ENCODE results near the gene TSPO2.
A peak's percentile ranks its signal among the peaks of the same experiment; 100 is the strongest.
"Not testable (repeated sequence)": the region's sequence is repeated elsewhere in the genome, so short reads cannot be mapped to it uniquely, and the experiment has no call there.

TSPO2 gene

GRCh38 chr6:41042226-41043055, at the start of gene TSPO2:
TSS of gene TSPO2 (plus strand) at chr6:41042467. CDS start at chr6:41042986, 519 bp downstream.
- DNase-seq (ENCODE audit: low read depth in 2 of 2), result no peak

- DNase-seq (ENCODE audit: low read depth in 2 of 2), result no peak
These were observed 49.5 kb upstream of the TSPO2 start for GRCh38 chr6:40992746-40993145.

- no peak for DNase-seq (ENCODE audit: low read depth in 2 of 2)
These were observed 45.6 kb upstream of the TSPO2 start for GRCh38 chr6:40996591-40997233.

DNA sequence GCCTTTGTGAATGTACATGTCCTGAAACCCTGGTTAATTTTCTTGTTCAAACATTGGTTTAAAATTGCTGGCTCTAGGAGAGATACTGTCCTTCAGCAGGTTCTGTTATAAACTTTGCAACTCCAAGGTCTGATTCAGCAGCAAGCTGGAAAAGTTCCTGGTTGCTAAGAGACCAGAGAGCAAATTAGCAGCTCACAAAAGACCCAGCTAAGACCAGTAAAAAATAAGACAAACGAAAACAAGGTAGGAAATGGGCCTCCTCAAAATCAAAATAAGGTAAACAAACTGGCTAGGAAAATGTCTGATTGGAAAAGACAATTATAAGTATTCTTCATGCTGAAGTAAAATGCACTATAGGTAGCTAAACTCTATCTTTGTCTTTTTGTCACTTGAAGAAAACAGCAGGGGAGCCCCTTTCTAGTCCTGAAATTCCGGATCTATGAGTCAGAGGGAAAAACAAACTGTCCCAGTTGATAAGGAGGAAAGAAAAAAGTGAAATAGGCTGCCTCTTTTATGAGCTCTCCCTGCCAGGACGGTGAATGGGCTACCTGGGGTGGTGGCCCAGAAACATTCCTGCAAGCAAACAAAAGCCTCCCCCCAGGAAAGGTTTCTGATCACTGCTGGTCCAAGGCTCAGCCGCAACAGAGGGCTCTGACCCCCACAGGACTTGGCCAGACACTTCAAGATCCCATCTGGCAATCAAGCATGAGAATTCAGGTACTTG, 44.9 kb upstream of the TSPO2 start:
- DNase-seq (ENCODE audit: low read depth in 2 of 2), result no peak

- no peak for DNase-seq (ENCODE audit: low read depth in 2 of 2)
These were observed 43.6 kb upstream of the TSPO2 start for GRCh38 chr6:40998661-40999060.

- DNase-seq (ENCODE audit: low read depth in 2 of 2), result no peak
These were observed 42.7 kb upstream of the TSPO2 start for GRCh38 chr6:40999569-40999968.

DNA sequence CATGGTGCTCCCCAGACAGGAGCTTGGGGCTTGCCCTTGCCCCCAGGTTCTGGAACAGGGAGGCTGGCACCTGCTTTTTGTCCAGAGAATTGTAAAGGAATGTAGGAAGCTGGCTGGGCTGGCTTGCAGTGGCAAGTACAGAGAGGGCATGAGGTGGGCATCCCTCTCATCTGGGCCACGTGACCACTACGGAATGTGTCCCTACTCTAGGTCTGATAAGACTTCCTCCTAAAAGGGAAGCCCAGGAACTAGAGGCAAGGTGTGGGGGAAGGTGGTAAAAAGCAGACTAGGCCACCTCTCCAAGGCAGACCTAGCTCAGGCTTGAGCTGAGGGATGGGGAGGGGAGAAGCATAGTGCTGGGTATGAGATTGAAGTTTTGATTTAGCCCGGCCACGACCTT, 42.0 kb upstream of the TSPO2 start:
- no peak for DNase-seq (ENCODE audit: low read depth in 2 of 2)

GRCh38 chr6:41002168-41002567, 40.1 kb upstream of the TSPO2 start:
- no peak for DNase-seq (ENCODE audit: low read depth in 2 of 2)

- DNase-seq (ENCODE audit: low read depth in 2 of 2), result peak in 1 of 2 donors; percentile 15
These were observed 36.0 kb upstream of the TSPO2 start for GRCh38 chr6:41006217-41006616.

- DNase-seq (ENCODE audit: low read depth in 2 of 2), result not testable (repeated sequence)
These were observed 35.3 kb upstream of the TSPO2 start for GRCh38 chr6:41006980-41007379.

- DNase-seq (ENCODE audit: low read depth in 2 of 2), result no peak
These were observed 34.3 kb upstream of the TSPO2 start for GRCh38 chr6:41008011-41008410.

GRCh38 chr6:41009669-41010068, 32.6 kb upstream of the TSPO2 start:
- DNase-seq (ENCODE audit: low read depth in 2 of 2), result no peak

GRCh38 chr6:41011673-41012072, 30.6 kb upstream of the TSPO2 start:
- DNase-seq (ENCODE audit: low read depth in 2 of 2), result no peak

DNA sequence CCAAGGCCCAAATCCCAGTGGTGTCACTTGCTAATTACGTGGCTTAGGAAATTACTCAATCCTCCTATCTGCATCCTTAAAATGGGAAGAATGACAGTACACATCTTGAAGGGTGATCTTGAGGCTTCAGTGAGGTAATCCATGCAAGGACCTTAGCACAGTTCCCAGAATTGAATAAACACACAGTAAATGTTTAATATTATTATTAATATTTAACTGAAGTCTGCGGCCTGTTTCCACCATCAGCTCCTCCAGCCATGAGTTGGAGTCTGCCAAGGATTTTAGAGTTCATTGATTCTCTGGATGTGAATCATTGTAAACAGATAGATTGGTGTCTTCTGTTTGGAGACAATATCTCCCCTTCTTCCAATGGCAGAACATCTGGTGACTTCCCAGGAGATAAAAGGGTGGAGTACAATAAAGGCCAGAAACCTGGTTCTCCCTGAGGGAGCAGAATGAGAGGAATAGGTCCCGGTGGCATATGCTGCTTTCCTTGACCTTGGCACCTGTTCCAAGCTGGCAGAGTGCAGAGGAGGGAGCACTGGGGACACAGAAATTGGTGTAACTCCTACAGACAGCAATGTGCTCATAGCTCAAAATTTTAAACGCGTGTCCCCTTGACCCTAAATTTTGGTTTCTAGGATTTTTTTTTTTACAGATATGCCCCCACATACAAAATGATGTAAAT, 28.7 kb upstream of the TSPO2 start:
- DNase-seq (ENCODE audit: low read depth in 2 of 2), result no peak

GRCh38 chr6:41014780-41015179, 27.5 kb upstream of the TSPO2 start:
- no peak for DNase-seq (ENCODE audit: low read depth in 2 of 2)

DNA sequence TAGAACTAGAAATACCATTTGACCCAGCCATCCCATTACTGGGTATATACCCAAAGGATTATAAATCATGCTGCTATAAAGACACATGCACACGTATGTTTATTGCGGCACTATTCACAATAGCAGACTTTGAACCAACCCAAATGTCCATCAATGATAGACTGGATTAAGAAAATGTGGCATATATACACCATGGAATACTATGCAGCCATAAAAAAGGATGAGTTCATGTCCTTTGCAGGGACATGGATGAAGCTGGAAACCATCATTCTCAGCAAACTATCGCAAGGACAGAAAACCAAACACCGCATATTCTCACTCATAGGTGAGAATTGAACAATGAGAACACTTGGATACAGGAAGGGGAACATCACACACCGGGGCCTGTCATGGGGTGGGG, 26.4 kb upstream of the TSPO2 start:
- not testable (repeated sequence) for DNase-seq (ENCODE audit: low read depth in 2 of 2)

DNA sequence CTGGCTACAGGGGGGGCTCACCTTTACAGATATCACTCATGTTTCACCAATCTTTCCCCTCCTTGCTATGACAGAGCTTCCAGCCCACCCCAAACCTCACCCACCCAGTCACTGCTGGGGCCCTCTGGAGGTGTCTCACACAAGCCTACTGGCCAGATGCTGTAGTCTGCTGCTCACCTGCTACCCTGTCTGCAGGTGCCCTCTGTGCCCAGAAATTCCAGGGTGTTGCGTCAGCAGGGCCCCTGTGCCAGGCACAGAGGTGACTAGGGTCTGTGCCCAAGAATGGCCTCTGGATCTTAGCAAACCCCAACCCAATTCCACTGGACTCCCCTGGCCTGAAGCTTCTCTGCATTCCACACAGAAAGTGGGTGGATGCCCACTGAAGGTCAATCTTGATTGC, 24.6 kb upstream of the TSPO2 start:
- no peak for DNase-seq (ENCODE audit: low read depth in 2 of 2)

DNA sequence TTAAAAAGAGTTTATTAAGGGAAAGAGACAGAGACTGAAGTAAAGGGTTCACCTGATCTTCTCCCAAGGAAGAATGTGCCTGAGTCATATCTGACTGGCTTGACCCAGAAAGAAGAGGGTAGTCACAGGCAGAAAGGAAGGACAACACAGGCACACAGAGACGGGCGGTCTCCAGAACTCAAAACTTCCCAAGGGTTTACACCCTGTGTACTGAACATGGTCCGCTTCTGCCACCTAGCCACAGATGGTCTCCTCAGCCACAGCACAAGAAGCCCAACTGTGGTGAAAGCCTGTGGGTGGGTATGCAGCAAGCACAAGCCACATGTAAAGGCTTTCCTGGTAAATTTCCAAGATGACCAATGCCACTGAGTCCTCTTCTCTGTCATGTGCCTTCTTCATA, 20.4 kb upstream of the TSPO2 start:
- DNase-seq (ENCODE audit: low read depth in 2 of 2), result no peak

DNA sequence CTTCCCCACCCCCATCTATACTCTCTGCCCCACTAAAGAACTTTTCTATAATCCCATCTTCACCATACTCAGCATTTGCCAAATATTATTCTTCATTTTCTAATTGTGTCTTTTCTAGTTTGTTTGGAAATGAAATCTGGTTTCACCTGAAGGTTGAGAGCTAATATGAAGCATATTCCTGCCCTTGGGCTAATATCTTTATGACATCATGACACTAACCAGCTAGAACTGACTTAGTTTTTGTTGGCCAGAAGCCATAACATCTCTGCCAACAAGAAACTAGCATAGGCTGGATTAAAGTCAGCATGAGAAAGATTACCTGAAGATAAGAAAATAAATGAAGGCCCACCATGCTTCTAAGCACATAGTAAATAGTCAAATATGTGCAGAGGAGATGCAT, 20.0 kb upstream of the TSPO2 start:
- DNase-seq (ENCODE audit: low read depth in 2 of 2), result no peak

- no peak for DNase-seq (ENCODE audit: low read depth in 2 of 2)
These were observed 19.2 kb upstream of the TSPO2 start for GRCh38 chr6:41023114-41023513.

- DNase-seq (ENCODE audit: low read depth in 2 of 2), result no peak
These were observed 16.2 kb upstream of the TSPO2 start for GRCh38 chr6:41025966-41026530.

DNA sequence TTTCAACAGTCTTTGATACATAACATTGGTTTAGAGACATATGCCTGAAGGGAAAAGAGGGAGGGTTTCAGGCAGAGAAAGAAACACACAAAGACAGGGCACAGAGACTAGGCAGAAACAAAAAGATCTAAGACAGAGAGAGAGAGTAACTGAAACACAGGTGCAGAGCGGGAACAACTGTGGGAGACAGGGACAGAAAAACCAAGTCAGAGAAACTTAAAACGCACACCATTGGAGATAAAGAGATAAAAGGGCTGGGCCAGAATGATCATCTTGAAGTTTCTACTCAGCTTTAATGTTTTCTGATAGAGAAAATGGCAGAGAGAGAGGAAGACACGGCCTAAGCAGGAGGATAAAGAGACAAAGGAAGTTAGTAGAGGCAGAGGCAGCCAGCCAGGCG, 15.0 kb upstream of the TSPO2 start:
- DNase-seq (ENCODE audit: low read depth in 2 of 2), result no peak

Data from stimulated activated CD8-positive, alpha-beta memory T cell treated with anti-CD3 and anti-CD28 coated beads, Interleukin-15, amount 100 ng/mL, for 48 hours (primary cell).